Mammary epithelial cell (primary cell): Measurements from ENCODE around the gene ATP4A.

Experiments
- CTCF ChIP-seq, 2 donors: IDR thresholded peaks in 1 of 2; conservative IDR thresholded peaks in 1 of 2; 2 replicates each; pipeline ENCODE4 v1.5.1; 2011 to 2012; ENCODE audit warnings: inconsistent platforms in 2 of 2, low read length in 2 of 2, mild to moderate bottlenecking in 2 of 2, control low read depth in 1 of 2, low read depth in 1 of 2; ENCODE audit not compliant: insufficient read depth in 1 of 2; ENCODE audit errors: extremely low read depth in 1 of 2
- EZH2 ChIP-seq: IDR thresholded peaks from 2 replicates; pipeline ENCODE4 v1.6.1; 2012; ENCODE audit warnings: low read length, inconsistent platforms, borderline replicate concordance

- TF ChIP-seq CTCF (conservative IDR thresholded peaks at IDR 0.05 in 1 of 2, IDR thresholded peaks at IDR 0.05 in 1 of 2; ENCODE audit: extremely low read depth in 1 of 2, insufficient read depth in 1 of 2, low read depth in 1 of 2, low read length in 2 of 2) (no peak), EZH2 (no peak)
Observed at GRCh38 chr19:35571406-35571965, 8.0 kb upstream of the ATP4A start.
